Measurements from ENCODE around the gene BEND5.

GRCh38 chr1:48750109-48750508 is 26.6 kb downstream of the BEND5 start:
- no peak for TF ChIP-seq CTCF (IDR thresholded peaks at IDR 0.05; ENCODE audit: low read depth, low read length)
- no peak for TF ChIP-seq MAX (IDR thresholded peaks at IDR 0.05; ENCODE audit: low read depth, low read length)
